Esophagus squamous epithelium (tissue), 5 donors: ENCODE results near the gene FAM78B. TPM values are rescaled to one million over a fixed set of nuclear protein-coding genes. Genes with fewer than 3 reads are reported as not detected.

ENCODE experiments used
- DNase-seq: peaks from one replicate; lab custom pipeline; 2025; lab: John Stamatoyannopoulos, UW
- H3K27ac ChIP-seq, 4 donors: fragments of 200-600 bp; sonication (generic); one replicate each; pipeline ENCODE4 v1.5.1; 2016 to 2019; ENCODE audit warnings: mild to moderate bottlenecking in 1 of 4
- H3K27me3 ChIP-seq, 4 donors: fragments of 200-600 bp; sonication (generic); 1 replicate in 3 of 4; 2 replicates in 1 of 4; pipeline versions ENCODE4 v1.5.1 to v1.6.0; 2017 to 2021; ENCODE audit warnings: antibody characterized with exemption in 1 of 4
- H3K36me3 ChIP-seq, 3 donors: fragments of 200-600 bp; sonication (generic); one replicate each; pipeline ENCODE4 v1.5.1; 2016 to 2019
- H3K4me1 ChIP-seq, 3 donors: fragments of 200-600 bp; sonication (generic); one replicate each; pipeline ENCODE4 v1.5.1; 2017 to 2019
- H3K4me3 ChIP-seq, 4 donors: fragments of 200-600 bp; sonication (generic); 1 replicate in 3 of 4; 2 replicates in 1 of 4; pipeline ENCODE4 v1.5.1; 2016 to 2019; ENCODE audit warnings: mild to moderate bottlenecking in 2 of 4, moderate library complexity in 1 of 4
- H3K9me3 ChIP-seq, 3 donors: fragments of 200-600 bp; sonication (generic); one replicate each; pipeline ENCODE4 v1.5.1; 2016 to 2019
- CTCF ChIP-seq, 6 experiments: fragments of 450-650 bp in 4 of 6; fragments of 200-600 bp in 2 of 6; sonication (generic) in 2 of 6; IDR thresholded peaks; one replicate each; pipeline ENCODE4 v1.5.1; 2016 to 2019; ENCODE audit warnings: antibody characterized with exemption in 6 of 6, mild to moderate bottlenecking in 4 of 6, moderate library complexity in 4 of 6
- POLR2A ChIP-seq, 4 donors: fragments of 450-650 bp; IDR thresholded peaks; one replicate each; pipeline ENCODE4 v1.6.1; 2017; ENCODE audit warnings: antibody characterized with exemption in 4 of 4, mild to moderate bottlenecking in 4 of 4, moderate library complexity in 3 of 4
- WGBS, 2 donors: methylation state at CpG; one replicate each; pipeline ENCODE4 v1.1.5; 2018; 5-methylcytosine and 5-hydroxymethylcytosine counted together
- intact Hi-C: fragments of 100-400 bp; cut with DNase I; formaldehyde crosslinking; loops from one replicate; pipeline ENCODE4 v1.15.0; 2022
- total RNA-seq, 4 donors: library from RNA; depleted of rRNA; stranded (reverse); fragments of >200 nt; gene quantifications; one replicate each; pipeline ENCODE4 v1.1.0, GENCODE V29; 2016
- donor health status: DM: yes; HTN: yes; CAD: no.

FAM78B gene
- total RNA-seq, 4 donors from 2014 or later = 0.26 to 1.7 (median 0.64) TPM

GRCh38 chr1:166184012-166184411, 17.2 kb upstream of the FAM78B start:
- DNase-seq = no peak
- no peaks in the 10 kb centered on the region for H3K36me3 ChIP-seq
- no peaks in the 10 kb centered on the region for H3K9me3 ChIP-seq
- H3K4me3 ChIP-seq = no peak overlapping the region
- intact Hi-C loops = no loop called here
- TF ChIP-seq CTCF (IDR thresholded peaks at IDR 0.05) = no peak
- TF ChIP-seq POLR2A (IDR thresholded peaks at IDR 0.05) = no peak
- H3K4me1 ChIP-seq = peaks cover 0 to 13% (median 5%) of the 10 kb centered on the region in 3 donors
- peaks cover 0 to 6% (median 0%) of the 10 kb centered on the region in 4 donors for H3K27me3 ChIP-seq
- no peak overlapping the region for H3K27ac ChIP-seq
- WGBS, 2 donors = 60 to 88% methylated on average over 1 of the region's 1 CpG

GRCh38 chr1:166182281-166182680, 15.5 kb upstream of the FAM78B start:
- DNase-seq = no peak
- no peak overlapping the region for H3K27ac ChIP-seq
- peaks cover 0 to 10% (median 0%) of the 10 kb centered on the region in 4 donors for H3K27me3 ChIP-seq
- TF ChIP-seq CTCF (IDR thresholded peaks at IDR 0.05) = no peak
- TF ChIP-seq POLR2A (IDR thresholded peaks at IDR 0.05) = no peak
- H3K4me1 ChIP-seq = peaks cover 0 to 13% (median 5%) of the 10 kb centered on the region in 3 donors
- no peaks in the 10 kb centered on the region for H3K36me3 ChIP-seq
- H3K4me3 ChIP-seq = no peak overlapping the region
- WGBS, 2 donors = 38 to 61% methylated on average over 2 of the region's 2 CpGs
- intact Hi-C loops = no loop called here
- no peaks in the 10 kb centered on the region for H3K9me3 ChIP-seq

- 86 to 93% methylated on average over 2 of the region's 2 CpGs for WGBS, 2 donors
Observed at GRCh38 chr1:166176416-166176815, 9.6 kb upstream of the FAM78B start.

GRCh38 chr1:166175032-166175431, 8.2 kb upstream of the FAM78B start:
- no peaks in the 10 kb centered on the region for H3K9me3 ChIP-seq
- no peak for DNase-seq
- TF ChIP-seq CTCF (IDR thresholded peaks at IDR 0.05) = no peak
- TF ChIP-seq POLR2A (IDR thresholded peaks at IDR 0.05) = no peak

More at GRCh38 chr1:166176416-166176815, 9.6 kb upstream of the FAM78B start:
- H3K4me3 ChIP-seq = no peak overlapping the region
- no peak for TF ChIP-seq CTCF (IDR thresholded peaks at IDR 0.05)
- no peak for TF ChIP-seq POLR2A (IDR thresholded peaks at IDR 0.05)
- H3K27ac ChIP-seq = no peak overlapping the region
- no peaks in the 10 kb centered on the region for H3K9me3 ChIP-seq
- H3K36me3 ChIP-seq = no peaks in the 10 kb centered on the region
- DNase-seq = no peak
- intact Hi-C loops = no loop called here
- peaks cover 0 to 8% (median 0%) of the 10 kb centered on the region in 4 donors for H3K27me3 ChIP-seq
- peaks cover 0 to 6% (median 0%) of the 10 kb centered on the region in 3 donors for H3K4me1 ChIP-seq

GRCh38 chr1:166174108-166174507, 7.3 kb upstream of the FAM78B start:
- DNase-seq = no peak
- no peak overlapping the region for H3K27ac ChIP-seq
- peaks cover 0 to 8% (median 0%) of the 10 kb centered on the region in 4 donors for H3K27me3 ChIP-seq
- WGBS, 2 donors = 22 to 36% methylated on average over 4 of the region's 4 CpGs
- intact Hi-C loops = no loop called here
- H3K4me1 ChIP-seq = peaks cover 0 to 6% (median 0%) of the 10 kb centered on the region in 3 donors
- H3K36me3 ChIP-seq = no peaks in the 10 kb centered on the region
- H3K4me3 ChIP-seq = no peak overlapping the region
- TF ChIP-seq POLR2A (IDR thresholded peaks at IDR 0.05) = no peak
- TF ChIP-seq CTCF (IDR thresholded peaks at IDR 0.05) = no peak
- no peaks in the 10 kb centered on the region for H3K9me3 ChIP-seq

More at GRCh38 chr1:166175032-166175431, 8.2 kb upstream of the FAM78B start:
- Histone ChIP-seq H3K36me3 (no peaks in the 10 kb centered on the region), H3K4me1 (peaks cover 0 to 6% (median 0%) of the 10 kb centered on the region in 3 donors), H3K27me3 (peaks cover 0 to 8% (median 0%) of the 10 kb centered on the region in 4 donors), H3K4me3 (no peak overlapping the region), H3K27ac (no peak overlapping the region)
- intact Hi-C loops = no loop called here
